HG03175 (cell line): ENCODE results near the gene SLC22A2.

Source experiments
- ATAC-seq: cut with Tn5 transposase; IDR thresholded peaks from one replicate; pipeline ENCODE4 v1.9.1; 2021; ENCODE audit warnings: mild to moderate bottlenecking, moderate library complexity; ENCODE audit not compliant: unreplicated experiment

The SLC22A2 gene

GRCh38 chr6:160274871-160275510 lies 16.4 kb upstream of the SLC22A2 start:
- ATAC-seq: no peak

- no peak for ATAC-seq
Measured at GRCh38 chr6:160273750-160274149, 15.1 kb upstream of the SLC22A2 start.

GRCh38 chr6:160273196-160273595 lies 14.6 kb upstream of the SLC22A2 start:
- ATAC-seq: no peak

- ATAC-seq: no peak
Measured at GRCh38 chr6:160272707-160273106, 14.1 kb upstream of the SLC22A2 start.

GRCh38 chr6:160270347-160270746 lies 11.7 kb upstream of the SLC22A2 start:
- no peak for ATAC-seq

GRCh38 chr6:160269771-160270170 lies 11.2 kb upstream of the SLC22A2 start:
- ATAC-seq: no peak

- ATAC-seq: no peak
Measured at GRCh38 chr6:160269023-160269521, 10.5 kb upstream of the SLC22A2 start.

- no peak for ATAC-seq
Measured at GRCh38 chr6:160267102-160267501, 8.5 kb upstream of the SLC22A2 start.

- ATAC-seq: peak; percentile 63
Measured at GRCh38 chr6:160265869-160266476, 7.4 kb upstream of the SLC22A2 start.

- no peak for ATAC-seq
Measured at GRCh38 chr6:160264061-160264612, 5.5 kb upstream of the SLC22A2 start.

- no peak for ATAC-seq
Measured at GRCh38 chr6:160263196-160263939, 4.7 kb upstream of the SLC22A2 start.

GRCh38 chr6:160261991-160262680 lies 3.5 kb upstream of the SLC22A2 start:
- ATAC-seq: no peak

- ATAC-seq: no peak
Measured at GRCh38 chr6:160260803-160261450, 2.3 kb upstream of the SLC22A2 start.

GRCh38 chr6:160260367-160260766 lies 1.7 kb upstream of the SLC22A2 start:
- no peak for ATAC-seq

- ATAC-seq: no peak
Measured at GRCh38 chr6:160259598-160259997, 977 bp upstream of the SLC22A2 start.

- ATAC-seq: no peak
Measured at GRCh38 chr6:160259143-160259425, 463 bp upstream of the SLC22A2 start.

GRCh38 chr6:160256445-160256844 lies 2.2 kb downstream of the SLC22A2 start:
- no peak for ATAC-seq

- no peak for ATAC-seq
Measured at GRCh38 chr6:160254467-160255312, 3.9 kb downstream of the SLC22A2 start.

GRCh38 chr6:160253714-160254113 lies 4.9 kb downstream of the SLC22A2 start:
- ATAC-seq: no peak

- ATAC-seq: no peak
Measured at GRCh38 chr6:160253292-160253691, 5.3 kb downstream of the SLC22A2 start.
